Osteoblast (primary cell): ENCODE measurements around the gene PRR33. TPM values are rescaled to one million over a fixed set of nuclear protein-coding genes. Genes with fewer than 3 reads are reported as not detected.

Experiments
- DNase-seq: peaks from one replicate; pipeline ENCODE4 v3.0.0; 2011; ENCODE audit warnings: low spot score, mixed read lengths; ENCODE audit not compliant: insufficient read length; ENCODE audit errors: missing footprints
- H2AFZ ChIP-seq: 2 replicates; pipeline ENCODE4 v1.6.0; 2011; ENCODE audit warnings: mild to moderate bottlenecking, low read length
- H3K27ac ChIP-seq: 2 replicates; pipeline ENCODE4 v1.5.1; 2011; ENCODE audit warnings: mild to moderate bottlenecking, low read depth, low read length, moderate library complexity
- H3K27me3 ChIP-seq: 2 replicates; pipeline ENCODE4 v1.6.0; 2012; ENCODE audit warnings: mild to moderate bottlenecking, control low read depth, inconsistent platforms, low read length, moderate library complexity; ENCODE audit not compliant: insufficient read depth
- H3K36me3 ChIP-seq: 2 replicates; pipeline ENCODE4 v1.5.1; 2011; ENCODE audit warnings: mild to moderate bottlenecking, low read length, control low read depth, moderate library complexity; ENCODE audit not compliant: insufficient read depth
- H3K4me1 ChIP-seq: 2 replicates; pipeline ENCODE4 v1.5.1; 2011; ENCODE audit warnings: mild to moderate bottlenecking, low read length, control low read depth, moderate library complexity; ENCODE audit not compliant: insufficient read depth
- H3K4me2 ChIP-seq: 2 replicates; pipeline ENCODE4 v1.6.0; 2011; ENCODE audit warnings: mild to moderate bottlenecking, low read length; ENCODE audit not compliant: insufficient read depth
- H3K4me3 ChIP-seq: fragments of 200-600 bp; sonication (generic); 3 replicates; pipeline ENCODE4 v1.5.1; 2012; ENCODE audit warnings: mild to moderate bottlenecking, low read length, inconsistent platforms; ENCODE audit not compliant: insufficient read depth
- H3K79me2 ChIP-seq: 2 replicates; pipeline ENCODE4 v1.6.0; 2012; ENCODE audit warnings: mild to moderate bottlenecking, low read length, control low read depth, inconsistent platforms; ENCODE audit not compliant: insufficient read depth
- H3K9me3 ChIP-seq: 2 replicates; pipeline ENCODE4 v1.5.1; 2011; ENCODE audit warnings: low read depth, low read length, control low read depth
- H4K20me1 ChIP-seq: 2 replicates; pipeline ENCODE4 v1.6.0; 2012; ENCODE audit warnings: mild to moderate bottlenecking, low read length, control low read depth; ENCODE audit not compliant: insufficient read depth
- total RNA-seq: library from RNA; depleted of rRNA; stranded (reverse); fragments of >200 nt; gene quantifications from 2 replicates; pipeline ENCODE4 v1.2.3, GENCODE V29; 2012
- TF ChIP-seq, protein P1 (sequence below): IDR thresholded peaks from 2 replicates; pipeline ENCODE4 v1.5.1; 2011; ENCODE audit warnings: mild to moderate bottlenecking, low read depth, low read length, moderate library complexity; ENCODE audit errors: extremely low read depth

Gene PRR33
- total RNA-seq, 1 donor = not detected

DNA sequence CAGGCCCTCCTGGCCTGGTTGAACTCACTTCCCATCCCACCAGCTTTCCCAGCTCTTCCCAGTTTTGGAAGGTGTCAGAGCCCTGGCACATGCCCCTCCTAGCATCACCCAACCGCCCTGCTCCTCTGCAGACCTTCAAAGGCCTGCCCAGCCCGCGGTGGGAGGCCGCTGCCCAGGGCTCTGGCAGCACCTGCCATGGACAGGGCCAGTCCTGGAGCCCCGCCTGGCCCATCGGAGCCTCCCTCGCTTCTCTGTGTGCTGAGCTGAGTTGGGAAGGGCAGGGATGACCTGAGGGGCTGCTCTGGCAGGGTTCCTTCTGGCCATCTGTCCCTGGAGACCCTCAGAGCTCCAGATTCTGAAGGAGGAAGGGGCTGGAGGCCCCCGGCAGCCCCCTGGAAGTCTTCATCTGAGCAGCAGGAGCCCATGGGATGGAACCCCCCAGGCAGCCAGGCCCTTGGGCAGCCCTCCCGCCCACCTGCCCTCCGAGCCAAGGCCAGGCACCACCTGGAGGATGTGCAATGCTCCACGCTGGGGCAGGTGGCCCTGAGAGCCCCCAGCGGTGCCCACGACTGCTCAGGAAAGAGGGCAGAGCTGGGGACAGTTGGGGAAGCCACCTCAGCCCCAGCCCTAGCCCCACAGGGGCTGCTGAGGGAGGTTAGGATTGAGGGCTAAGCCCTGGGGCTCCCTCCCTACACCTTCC, 35.2 kb downstream of the PRR33 start:
- TF ChIP-seq, protein P1, sequence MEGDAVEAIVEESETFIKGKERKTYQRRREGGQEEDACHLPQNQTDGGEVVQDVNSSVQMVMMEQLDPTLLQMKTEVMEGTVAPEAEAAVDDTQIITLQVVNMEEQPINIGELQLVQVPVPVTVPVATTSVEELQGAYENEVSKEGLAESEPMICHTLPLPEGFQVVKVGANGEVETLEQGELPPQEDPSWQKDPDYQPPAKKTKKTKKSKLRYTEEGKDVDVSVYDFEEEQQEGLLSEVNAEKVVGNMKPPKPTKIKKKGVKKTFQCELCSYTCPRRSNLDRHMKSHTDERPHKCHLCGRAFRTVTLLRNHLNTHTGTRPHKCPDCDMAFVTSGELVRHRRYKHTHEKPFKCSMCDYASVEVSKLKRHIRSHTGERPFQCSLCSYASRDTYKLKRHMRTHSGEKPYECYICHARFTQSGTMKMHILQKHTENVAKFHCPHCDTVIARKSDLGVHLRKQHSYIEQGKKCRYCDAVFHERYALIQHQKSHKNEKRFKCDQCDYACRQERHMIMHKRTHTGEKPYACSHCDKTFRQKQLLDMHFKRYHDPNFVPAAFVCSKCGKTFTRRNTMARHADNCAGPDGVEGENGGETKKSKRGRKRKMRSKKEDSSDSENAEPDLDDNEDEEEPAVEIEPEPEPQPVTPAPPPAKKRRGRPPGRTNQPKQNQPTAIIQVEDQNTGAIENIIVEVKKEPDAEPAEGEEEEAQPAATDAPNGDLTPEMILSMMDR = no peak
- DNase-seq = no peak

GRCh38 chr11:1855886-1856265, 35.8 kb downstream of the PRR33 start:
- Histone ChIP-seq H3K9me3 (no peaks in the 10 kb centered on the region), H3K79me2 (no peaks in the 10 kb centered on the region), H2AFZ (no peak overlapping the region), H4K20me1 (no peaks in the 10 kb centered on the region), H3K4me3 (no peak overlapping the region), H3K27me3 (no peaks in the 10 kb centered on the region), H3K4me2 (no peak overlapping the region), H3K36me3 (no peaks in the 10 kb centered on the region), H3K4me1 (no peaks in the 10 kb centered on the region), H3K27ac (no peak overlapping the region)
- TF ChIP-seq, protein P1 = no peak
- DNase-seq = no peak

More for the DNA sequence above, 35.2 kb downstream of the PRR33 start:
- Histone ChIP-seq H4K20me1 (no peaks in the 10 kb centered on the region), H3K36me3 (no peaks in the 10 kb centered on the region), H3K4me1 (no peaks in the 10 kb centered on the region), H2AFZ (no peak overlapping the region), H3K4me2 (no peak overlapping the region), H3K9me3 (no peaks in the 10 kb centered on the region), H3K27me3 (no peaks in the 10 kb centered on the region), H3K4me3 (no peak overlapping the region), H3K27ac (no peak overlapping the region), H3K79me2 (no peaks in the 10 kb centered on the region)

GRCh38 chr11:1854949-1855885, 36.5 kb downstream of the PRR33 start:
- Histone ChIP-seq H3K27ac (no peak overlapping the region), H3K4me3 (no peak overlapping the region), H3K9me3 (no peaks in the 10 kb centered on the region), H3K4me2 (no peak overlapping the region), H2AFZ (no peak overlapping the region), H3K79me2 (no peaks in the 10 kb centered on the region), H4K20me1 (no peaks in the 10 kb centered on the region), H3K27me3 (no peaks in the 10 kb centered on the region), H3K36me3 (no peaks in the 10 kb centered on the region), H3K4me1 (no peaks in the 10 kb centered on the region)
- DNase-seq = no peak
- TF ChIP-seq, protein P1 = no peak
